HEK293 (cell line): ENCODE data around the gene NDE1.

ENCODE experiments used
- CTCF ChIA-PET: fragments of 350-600 bp; formaldehyde crosslinking; extraction: SDS; loops from one replicate; lab custom pipeline; 2021; ENCODE audit warnings: antibody characterized with exemption; lab: Yijun Ruan, JAX
- POLR2A ChIA-PET: fragments of 300-600 bp; formaldehyde crosslinking; extraction: SDS; loops from one replicate; lab custom pipeline; 2020; ENCODE audit warnings: antibody characterized with exemption, inconsistent platforms; lab: Yijun Ruan, JAX
- H3K27ac ChIP-seq: fragments of 200-500 bp; sonication (Bioruptor generic); 2 replicates; pipeline ENCODE4 v1.5.1; 2014; ENCODE audit warnings: low read depth, low read length, control low read depth, inconsistent platforms; ENCODE audit errors: extremely low read depth
- H3K36me3 ChIP-seq, 2 experiments: fragments of 200-500 bp in 1 of 2; sonication (Bioruptor generic) in 1 of 2; 1 replicate in 1 of 2; 2 replicates in 1 of 2; pipeline ENCODE4 v1.5.1; 2014 to 2017; ENCODE audit warnings: inconsistent platforms in 2 of 2, low read length in 2 of 2; ENCODE audit not compliant: control insufficient read depth in 2 of 2, insufficient read depth in 1 of 2
- H3K4me1 ChIP-seq: fragments of 200-500 bp; sonication (Bioruptor generic); 2 replicates; pipeline ENCODE4 v1.5.1; 2014; ENCODE audit warnings: mild to moderate bottlenecking, low read length, inconsistent platforms; ENCODE audit not compliant: control insufficient read depth, insufficient read depth
- H3K4me3 ChIP-seq: 2 replicates; pipeline ENCODE4 v1.5.1; 2011; ENCODE audit warnings: low read depth, mild to moderate bottlenecking, control low read depth, low read length, moderate library complexity
- H3K9me3 ChIP-seq: fragments of 200-500 bp; sonication (Bioruptor generic); 2 replicates; pipeline ENCODE4 v1.5.1; 2014; ENCODE audit warnings: low read depth, low read length, inconsistent platforms; ENCODE audit not compliant: control insufficient read depth, insufficient read depth
- BCL11A ChIP-seq: fragments of 450-650 bp; formaldehyde crosslinking; IDR thresholded peaks from 2 replicates; pipeline ENCODE4 v1.5.1; 2016; ENCODE audit warnings: low read depth, missing biosample characterization, missing genetic modification characterization
- MEIS1 ChIP-seq: sonication (generic); formaldehyde crosslinking; IDR thresholded peaks from 2 replicates; pipeline ENCODE4 v1.8.1; 2022; ENCODE audit warnings: missing genetic modification reagents, mild to moderate bottlenecking, borderline replicate concordance
- SP2 ChIP-seq: fragments of 450-650 bp; formaldehyde crosslinking; IDR thresholded peaks from 2 replicates; pipeline ENCODE4 v1.5.1; 2016; ENCODE audit warnings: missing biosample characterization, missing genetic modification characterization
- ZBTB11 ChIP-seq: fragments of 450-650 bp; formaldehyde crosslinking; conservative IDR thresholded peaks from 2 replicates; pipeline ENCODE4 v1.5.1; 2016; ENCODE audit warnings: low read depth, missing biosample characterization, missing genetic modification characterization
- ZNF266 ChIP-seq: fragments of 450-650 bp; formaldehyde crosslinking; IDR thresholded peaks from 2 replicates; pipeline ENCODE4 v1.5.1; 2016; ENCODE audit warnings: missing biosample characterization, missing genetic modification characterization, low read depth
- ZNF350 ChIP-seq: fragments of 450-650 bp; formaldehyde crosslinking; IDR thresholded peaks from 2 replicates; pipeline ENCODE4 v1.5.0; 2017; ENCODE audit warnings: missing biosample characterization, mild to moderate bottlenecking, missing genetic modification characterization
- ZNF398 ChIP-seq: fragments of 450-650 bp; formaldehyde crosslinking; IDR thresholded peaks from 2 replicates; pipeline ENCODE4 v1.5.1; 2017; ENCODE audit warnings: missing biosample characterization, missing genetic modification characterization
- ZNF561 ChIP-seq: fragments of 450-650 bp; IDR thresholded peaks from 2 replicates; pipeline ENCODE4 v1.5.1; 2018; ENCODE audit warnings: missing biosample characterization, missing genetic modification characterization, borderline replicate concordance
- ZSCAN30 ChIP-seq: fragments of 450-650 bp; IDR thresholded peaks from 2 replicates; pipeline ENCODE4 v1.5.1; 2018; ENCODE audit warnings: missing biosample characterization, mild to moderate bottlenecking, missing genetic modification characterization, moderate library complexity
- TF ChIP-seq, protein P1 (sequence below): fragments of 450-650 bp; formaldehyde crosslinking; IDR thresholded peaks from 2 replicates; pipeline ENCODE4 v1.5.1; 2016; ENCODE audit warnings: missing biosample characterization, missing genetic modification characterization
- TF ChIP-seq, protein P2 (sequence below): fragments of 450-650 bp; formaldehyde crosslinking; IDR thresholded peaks from 2 replicates; pipeline ENCODE4 v1.5.1; 2016; ENCODE audit warnings: missing biosample characterization, missing genetic modification characterization

The NDE1 gene

DNA sequence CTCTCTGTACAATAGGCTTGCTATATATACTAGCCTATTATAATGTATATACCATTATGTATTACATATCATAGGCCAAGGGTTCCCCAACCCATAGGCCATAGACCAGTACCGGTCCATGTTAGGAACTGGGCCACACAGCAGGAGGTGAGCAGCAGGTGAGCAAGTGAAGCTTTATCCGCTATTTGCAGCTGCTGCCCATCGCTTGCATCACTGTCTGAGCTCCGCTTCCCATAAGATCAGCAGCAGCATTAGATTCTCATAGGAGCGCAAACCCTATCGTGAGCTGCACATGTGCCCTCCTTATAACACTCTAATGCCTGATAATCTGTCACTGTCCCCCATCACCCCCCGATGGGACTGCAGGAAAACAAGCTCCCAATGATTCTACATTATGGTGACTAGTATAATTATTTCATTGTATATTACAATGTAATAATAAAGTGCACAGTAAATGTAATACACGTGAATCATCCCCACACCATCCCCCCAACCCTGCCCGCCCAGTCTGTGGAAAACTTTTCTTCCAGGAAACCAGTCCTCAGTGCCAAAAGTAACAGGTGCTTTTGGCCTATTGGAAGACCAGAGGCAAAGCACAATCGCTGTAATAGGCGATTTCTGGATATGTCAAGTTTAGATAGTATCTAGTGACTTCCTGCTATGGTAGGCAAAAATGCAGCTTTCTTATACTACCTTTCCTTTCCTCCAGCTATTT, 122.7 kb downstream of the NDE1 start:
- ChIA-PET POLR2A (no interaction called here), CTCF (interaction anchor here (0.5 to 2.2 kb wide), 5 partner anchors 15 to 103 kb away, joined by 3 to 6 read pairs (median 5); no protein-coding TSS in a partner anchor)
- H3K4me1 ChIP-seq = no peaks in the 10 kb centered on the region
- H3K9me3 ChIP-seq = no peaks in the 10 kb centered on the region
- no peaks in the 10 kb centered on the region for H3K36me3 ChIP-seq
- no peak overlapping the region for H3K27ac ChIP-seq
- TF ChIP-seq ZSCAN30 (tag by site-specific recombination) (no peak), BCL11A (tag by site-specific recombination) (no peak), ZNF266 (tag by site-specific recombination) (no peak), ZNF350 (tag by site-specific recombination) (no peak), ZNF561 (tag by site-specific recombination) (no peak), ZBTB11 (tag by site-specific recombination) (no peak), ZNF398 (no peak), MEIS1 (CRISPR knock-in tag) (no peak)
- TF ChIP-seq, protein P1, sequence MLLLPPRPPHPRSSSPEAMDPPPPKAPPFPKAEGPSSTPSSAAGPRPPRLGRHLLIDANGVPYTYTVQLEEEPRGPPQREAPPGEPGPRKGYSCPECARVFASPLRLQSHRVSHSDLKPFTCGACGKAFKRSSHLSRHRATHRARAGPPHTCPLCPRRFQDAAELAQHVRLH (tag by site-specific recombination) = no peak
- TF ChIP-seq, all 188 proteins: peak for 0
- H3K4me3 ChIP-seq = no peak overlapping the region

DNA sequence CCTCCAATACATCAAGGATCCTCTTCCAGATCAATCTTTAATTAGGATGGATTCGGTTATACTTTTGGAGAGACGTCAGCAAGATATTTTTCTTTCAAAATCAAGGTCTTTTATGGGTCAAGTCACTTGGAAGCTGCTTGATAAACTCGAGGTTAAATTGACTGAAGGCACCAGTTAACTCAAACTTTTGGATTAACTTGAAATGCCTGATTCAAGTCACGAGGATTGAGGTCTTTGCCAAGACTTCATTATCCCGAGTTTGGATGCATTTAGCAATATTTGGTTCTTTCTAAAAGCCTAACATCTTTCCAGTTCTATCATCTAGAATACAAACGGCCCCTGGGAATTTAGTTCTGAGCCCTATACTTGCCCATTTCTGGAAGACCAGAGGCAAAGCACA, 123.9 kb downstream of the NDE1 start:
- ChIA-PET POLR2A (no interaction called here), CTCF (interaction anchor here (1.2 to 2.2 kb wide), 2 partner anchors 17 to 49 kb away, joined by 5 read pairs; no protein-coding TSS in a partner anchor)
- Histone ChIP-seq H3K4me3 (no peak overlapping the region), H3K27ac (no peak overlapping the region), H3K9me3 (no peaks in the 10 kb centered on the region), H3K4me1 (no peaks in the 10 kb centered on the region), H3K36me3 (no peaks in the 10 kb centered on the region)
- TF ChIP-seq, protein P2, sequence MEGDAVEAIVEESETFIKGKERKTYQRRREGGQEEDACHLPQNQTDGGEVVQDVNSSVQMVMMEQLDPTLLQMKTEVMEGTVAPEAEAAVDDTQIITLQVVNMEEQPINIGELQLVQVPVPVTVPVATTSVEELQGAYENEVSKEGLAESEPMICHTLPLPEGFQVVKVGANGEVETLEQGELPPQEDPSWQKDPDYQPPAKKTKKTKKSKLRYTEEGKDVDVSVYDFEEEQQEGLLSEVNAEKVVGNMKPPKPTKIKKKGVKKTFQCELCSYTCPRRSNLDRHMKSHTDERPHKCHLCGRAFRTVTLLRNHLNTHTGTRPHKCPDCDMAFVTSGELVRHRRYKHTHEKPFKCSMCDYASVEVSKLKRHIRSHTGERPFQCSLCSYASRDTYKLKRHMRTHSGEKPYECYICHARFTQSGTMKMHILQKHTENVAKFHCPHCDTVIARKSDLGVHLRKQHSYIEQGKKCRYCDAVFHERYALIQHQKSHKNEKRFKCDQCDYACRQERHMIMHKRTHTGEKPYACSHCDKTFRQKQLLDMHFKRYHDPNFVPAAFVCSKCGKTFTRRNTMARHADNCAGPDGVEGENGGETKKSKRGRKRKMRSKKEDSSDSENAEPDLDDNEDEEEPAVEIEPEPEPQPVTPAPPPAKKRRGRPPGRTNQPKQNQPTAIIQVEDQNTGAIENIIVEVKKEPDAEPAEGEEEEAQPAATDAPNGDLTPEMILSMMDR = no peak

- Histone ChIP-seq H3K4me3 (no peak overlapping the region), H3K27ac (no peak overlapping the region), H3K9me3 (no peaks in the 10 kb centered on the region), H3K36me3 (no peaks in the 10 kb centered on the region), H3K4me1 (no peaks in the 10 kb centered on the region)
- CTCF ChIA-PET = interaction anchor here (0.8 to 1.2 kb wide), 2 partner anchors 10 to 18 kb away, joined by 3 to 7 read pairs; no protein-coding TSS in a partner anchor
- POLR2A ChIA-PET = no interaction called here
- TF ChIP-seq SP2 (tag by site-specific recombination) (0 out of 2 replicates have a peak, but pooled peaks have one; percentile 7), ZSCAN30 (tag by site-specific recombination) (no peak)
Measured at GRCh38 chr16:15775209-15775608, 125.2 kb downstream of the NDE1 start.
